Tongue (tissue), 2 donors: ENCODE data around the gene KCNJ8. TPM values are rescaled to one million over a fixed set of nuclear protein-coding genes. Genes with fewer than 3 reads are reported as not detected.
"Not testable (repeated sequence)": the region's sequence is repeated elsewhere in the genome, so short reads cannot be mapped to it uniquely, and the experiment has no call there.

Experiments
- DNase-seq: peaks from one replicate; pipeline ENCODE4 v3.0.0-alpha.2; 2015
- total RNA-seq: library from RNA; depleted of rRNA; stranded (reverse); fragments of >200 nt; gene quantifications from one replicate; pipeline ENCODE4 v1.2.3, GENCODE V29; 2014

KCNJ8 gene
- total RNA-seq, 1 donor from 2014 or later = 50.1 TPM

DNA sequence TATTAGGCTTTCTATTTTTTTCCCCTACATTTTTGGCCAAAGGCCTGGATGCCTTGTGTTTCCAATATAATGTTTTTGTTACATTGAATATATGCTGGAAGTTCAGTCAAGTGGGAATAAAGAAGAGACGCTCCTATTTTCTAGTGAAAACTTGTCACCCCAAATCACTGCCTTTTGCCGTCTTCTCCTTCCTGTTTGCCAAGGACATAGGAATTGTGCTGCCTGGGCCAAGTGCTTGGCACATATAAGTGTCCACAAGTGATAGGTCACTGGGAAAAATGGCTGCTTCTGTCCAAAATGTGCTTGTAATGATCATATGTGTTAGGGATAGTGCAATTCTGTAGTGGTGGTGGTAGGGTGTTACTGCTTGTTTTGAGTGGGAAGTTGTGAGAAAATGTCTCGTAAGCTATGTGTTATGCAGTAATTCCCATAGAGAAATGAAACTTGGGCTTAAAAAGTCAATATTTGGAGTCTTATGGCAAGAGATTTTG lies 11.6 kb upstream of the KCNJ8 start:
- no peak for DNase-seq

DNA sequence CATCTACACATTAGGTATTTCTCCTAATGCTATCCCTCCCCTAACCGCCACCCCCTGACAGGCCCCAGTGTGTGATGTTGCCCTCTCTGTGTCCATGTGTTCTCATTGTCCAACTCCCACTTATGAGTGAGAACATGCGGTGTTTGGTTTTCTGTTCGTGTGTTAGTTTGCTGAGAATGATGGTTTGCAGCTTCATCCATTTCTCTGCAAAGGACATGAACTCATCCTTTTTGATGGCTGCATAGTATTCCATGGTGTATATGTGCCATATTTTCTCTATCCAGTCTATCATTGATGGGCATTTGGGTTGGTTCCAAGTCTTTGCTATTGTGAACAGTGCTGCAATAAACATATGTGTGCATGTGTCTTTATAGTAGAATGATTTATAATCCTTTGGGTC lies 8.2 kb upstream of the KCNJ8 start:
- DNase-seq = not testable (repeated sequence)

DNA sequence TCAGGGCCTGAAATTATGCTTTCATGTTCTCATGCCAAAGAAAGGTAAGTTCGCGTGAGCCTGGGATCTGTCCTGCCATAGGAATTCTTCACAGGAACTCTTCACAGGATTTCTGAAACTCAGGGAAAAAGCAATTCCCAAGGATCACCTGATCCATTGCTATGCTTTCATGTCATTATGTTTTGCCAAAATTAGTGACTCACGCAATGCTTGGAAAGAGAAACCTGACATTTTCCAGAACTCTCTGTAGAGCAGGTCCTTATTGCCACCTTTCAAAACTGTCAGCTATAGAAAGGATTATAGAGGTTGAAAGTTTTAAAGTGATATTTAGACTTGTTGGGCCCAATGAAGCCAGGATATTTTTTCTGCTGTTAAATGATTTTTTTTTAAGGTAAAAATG lies 6.3 kb upstream of the KCNJ8 start:
- DNase-seq = peak; percentile 51

DNA sequence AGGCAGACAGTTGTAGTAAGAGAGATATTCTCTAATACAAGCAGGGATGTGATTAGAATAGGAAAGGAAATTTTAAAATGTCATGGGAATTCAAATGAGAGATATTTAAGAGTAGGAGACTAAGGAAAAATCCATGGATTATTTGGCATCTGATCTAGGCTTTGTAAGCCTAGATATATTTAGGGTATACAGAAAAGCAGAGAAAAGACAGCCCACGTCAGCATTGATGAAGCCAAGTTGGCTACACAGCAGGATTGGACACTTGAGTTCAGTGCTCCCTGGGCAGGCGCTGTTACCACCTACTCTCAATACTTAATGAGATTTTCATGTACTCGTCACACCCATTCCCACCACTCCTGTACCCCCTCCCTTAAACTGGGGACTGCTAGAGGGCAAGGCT lies 1.7 kb upstream of the KCNJ8 start:
- DNase-seq = no peak

DNA sequence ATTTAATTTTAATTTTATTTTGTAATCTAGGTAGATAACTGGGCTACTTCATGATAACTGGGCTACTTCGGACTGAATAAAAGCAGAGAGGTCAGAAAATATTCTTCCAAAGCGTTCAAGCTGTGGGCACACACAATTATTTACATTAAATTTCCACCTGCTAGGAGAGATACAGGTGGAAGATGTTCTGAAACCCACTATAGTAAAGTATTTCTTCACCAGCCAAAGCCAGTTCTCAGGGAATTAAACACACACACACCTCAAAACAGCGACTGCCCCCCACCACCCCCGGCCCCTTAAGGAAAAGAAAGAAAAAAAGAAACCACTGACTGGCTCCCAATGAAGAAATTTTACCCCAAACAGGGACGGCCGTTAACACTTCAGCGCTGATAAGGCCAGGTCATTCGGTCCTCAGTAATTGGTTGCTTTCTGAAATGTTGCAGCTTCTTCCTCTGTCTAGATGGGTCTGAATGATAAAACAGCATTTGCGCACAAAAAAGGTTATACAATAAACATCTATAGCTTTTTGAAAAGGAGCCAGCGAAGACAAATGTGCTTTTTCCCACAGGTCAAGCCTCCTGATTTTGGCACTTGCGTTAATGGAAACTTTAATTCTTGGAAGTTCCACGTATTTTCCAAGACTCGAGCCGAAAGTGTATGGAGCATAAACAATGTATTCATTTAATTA lies 771 bp upstream of the KCNJ8 start:
- peak; percentile 56 for DNase-seq

GRCh38 chr12:21773806-21774205 lies 700 bp downstream of the KCNJ8 start:
- DNase-seq = peak; percentile 25

GRCh38 chr12:21773263-21773741 lies 1.2 kb downstream of the KCNJ8 start:
- peak; percentile 55 for DNase-seq

GRCh38 chr12:21771311-21771710 lies 3.2 kb downstream of the KCNJ8 start:
- no peak for DNase-seq

DNA sequence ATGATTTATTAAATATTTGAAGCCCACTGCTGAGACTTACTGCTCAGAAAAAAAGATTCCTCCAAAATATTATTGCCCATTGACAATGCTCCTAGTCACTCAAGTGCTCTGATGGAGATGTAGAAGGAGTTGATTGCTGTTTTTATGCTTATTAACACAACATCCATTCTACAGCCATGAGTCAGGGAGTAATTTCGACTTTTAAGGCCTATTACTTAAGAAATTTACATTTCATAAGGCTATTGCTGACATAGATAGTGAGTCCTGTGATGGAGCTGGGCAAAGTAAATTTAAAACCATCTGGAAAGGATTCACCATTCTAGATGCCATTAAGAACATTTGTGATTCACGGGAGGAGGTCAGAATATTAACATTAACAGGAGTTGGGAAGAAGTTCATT lies 5.2 kb downstream of the KCNJ8 start:
- DNase-seq = no peak

DNA sequence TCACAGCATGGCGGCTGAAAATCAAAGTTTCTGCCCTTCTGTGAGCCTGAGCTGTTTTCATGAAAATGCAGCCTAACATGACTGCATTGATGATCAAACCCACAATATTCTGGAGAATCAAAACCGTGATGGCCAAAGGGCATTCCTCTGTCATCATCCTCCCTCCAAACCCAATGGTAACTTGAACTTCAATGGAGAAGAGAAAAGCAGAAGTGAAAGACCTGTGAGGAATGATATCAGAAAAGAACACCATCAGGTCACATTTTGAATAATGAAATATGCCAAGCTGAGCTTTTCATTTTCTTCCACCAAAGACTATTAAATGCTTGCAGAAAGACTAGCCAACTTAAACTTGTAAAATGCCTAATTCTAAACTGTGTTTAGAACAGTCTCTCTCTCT lies 8.1 kb downstream of the KCNJ8 start:
- DNase-seq = no peak

- DNase-seq = no peak
Observed at GRCh38 chr12:21764950-21765349, 9.6 kb downstream of the KCNJ8 start.

DNA sequence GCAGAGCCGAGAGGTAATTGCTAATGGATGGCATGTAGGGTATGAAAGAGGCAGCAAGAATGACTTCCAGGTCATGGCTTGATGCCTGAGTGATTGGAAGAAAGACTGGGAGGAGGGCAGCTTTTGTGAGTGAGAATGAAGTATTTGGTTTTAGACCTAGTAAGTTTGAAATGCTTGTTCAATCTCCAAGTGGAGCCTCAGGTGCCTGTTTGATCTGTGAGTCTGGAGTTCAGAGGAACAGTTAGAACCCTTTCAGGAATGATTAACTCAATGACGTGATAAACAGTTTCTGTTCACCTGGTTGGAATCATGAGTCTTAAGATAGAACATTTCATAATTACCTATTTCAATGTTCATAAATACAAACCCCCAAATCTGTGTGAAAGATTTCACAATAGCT lies 10.4 kb downstream of the KCNJ8 start:
- DNase-seq = no peak

- no peak for DNase-seq
Observed at GRCh38 chr12:21763531-21763930, 11.0 kb downstream of the KCNJ8 start.

GRCh38 chr12:21759737-21760136 lies 14.8 kb downstream of the KCNJ8 start:
- no peak for DNase-seq

DNA sequence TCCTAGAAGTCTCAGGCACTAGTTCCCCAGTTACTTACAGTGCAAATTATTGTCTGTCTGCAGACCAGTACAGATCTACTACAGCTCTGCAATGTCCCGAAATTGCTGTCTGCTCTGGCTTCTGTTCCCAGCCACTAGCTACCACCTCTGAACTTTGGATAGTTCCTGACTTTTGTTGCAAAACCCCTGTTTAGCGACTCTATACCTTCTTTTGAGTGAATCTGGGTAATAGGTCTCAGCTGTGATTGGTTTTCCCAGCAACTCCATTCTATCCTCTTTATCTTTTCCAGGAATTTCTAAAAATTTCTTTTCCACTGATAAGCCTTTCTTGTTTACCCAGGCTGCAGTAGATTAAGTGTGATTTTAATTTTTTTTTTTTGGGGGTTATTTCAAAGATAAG lies 16.8 kb downstream of the KCNJ8 start:
- DNase-seq = no peak

GRCh38 chr12:21756699-21757098 lies 17.8 kb downstream of the KCNJ8 start:
- DNase-seq = no peak

GRCh38 chr12:21751517-21751916 lies 23.0 kb downstream of the KCNJ8 start:
- peak; percentile 12 for DNase-seq

DNA sequence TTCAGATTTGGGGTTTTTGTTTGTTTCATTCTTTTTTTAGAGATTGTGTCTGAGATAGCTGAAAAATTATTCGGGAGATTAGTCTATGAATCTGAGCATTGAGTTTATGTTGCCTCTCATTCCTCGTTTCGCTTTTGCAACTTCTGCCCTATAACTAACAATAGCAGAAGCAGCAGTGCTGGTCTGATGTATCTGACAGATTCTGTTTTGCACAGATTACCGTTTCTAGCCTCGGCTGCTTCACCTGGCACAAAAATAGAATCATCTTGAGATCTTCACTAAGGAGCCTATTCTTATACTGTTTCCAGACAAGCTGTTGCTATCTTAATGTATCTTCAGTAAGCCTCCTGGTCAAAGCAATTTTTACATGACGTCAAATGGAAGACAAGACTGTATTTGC lies 29.2 kb downstream of the KCNJ8 start:
- DNase-seq = no peak

DNA sequence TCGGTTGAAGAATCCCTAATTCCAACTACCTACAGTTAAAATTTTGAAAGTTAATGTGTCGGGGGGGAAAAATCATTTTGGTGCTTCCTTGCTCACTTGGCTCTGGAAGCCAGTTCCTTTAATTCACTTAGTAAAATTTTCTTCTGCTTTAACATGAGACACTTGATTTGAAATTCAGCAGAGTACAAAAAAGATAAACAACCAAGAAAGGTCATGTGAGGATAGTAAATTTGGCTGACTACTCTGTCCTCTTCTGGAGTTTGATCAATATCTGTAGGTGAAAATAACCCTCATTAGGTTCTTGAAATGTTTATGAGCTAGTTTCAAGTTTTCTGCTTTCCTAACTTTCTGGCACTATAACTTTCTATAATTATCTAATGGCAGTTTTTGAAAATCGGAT lies 43.4 kb downstream of the KCNJ8 start:
- DNase-seq = no peak

GRCh38 chr12:21725731-21726130 lies 48.8 kb downstream of the KCNJ8 start:
- DNase-seq = no peak

DNA sequence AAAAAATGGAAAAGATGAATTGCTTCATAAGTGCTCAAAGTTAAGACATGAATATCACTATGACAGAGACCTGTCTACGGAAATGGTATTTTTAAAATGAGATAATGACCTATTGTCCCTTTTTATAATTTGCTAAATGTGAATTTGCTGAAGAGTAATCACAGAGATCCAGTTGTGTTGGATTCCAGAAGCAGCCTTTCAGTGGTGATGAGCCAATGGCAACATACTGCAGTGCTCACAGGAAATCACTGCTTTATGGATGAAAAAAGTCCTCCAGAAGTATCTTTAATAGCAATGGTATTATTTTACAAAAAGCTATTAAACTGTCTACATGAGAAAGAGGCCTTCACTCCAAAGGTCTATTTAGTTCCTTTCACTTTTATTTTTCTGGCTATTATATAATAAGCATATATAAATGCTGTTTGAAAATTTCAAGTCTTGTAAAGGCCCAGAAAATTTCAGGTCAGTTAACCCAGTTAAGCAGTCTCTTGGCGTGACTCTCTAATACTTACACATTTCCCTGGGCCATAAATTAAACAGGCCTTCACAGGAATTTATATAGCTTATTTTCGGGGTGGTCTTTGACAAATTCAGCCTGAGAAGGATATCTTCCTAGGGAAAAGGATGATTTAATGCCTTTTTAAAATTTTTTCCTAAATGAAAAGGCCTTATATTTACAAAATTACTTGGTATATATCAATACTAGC lies 55.4 kb downstream of the KCNJ8 start:
- no peak for DNase-seq

GRCh38 chr12:21718403-21718802 lies 56.1 kb downstream of the KCNJ8 start:
- no peak for DNase-seq

DNA sequence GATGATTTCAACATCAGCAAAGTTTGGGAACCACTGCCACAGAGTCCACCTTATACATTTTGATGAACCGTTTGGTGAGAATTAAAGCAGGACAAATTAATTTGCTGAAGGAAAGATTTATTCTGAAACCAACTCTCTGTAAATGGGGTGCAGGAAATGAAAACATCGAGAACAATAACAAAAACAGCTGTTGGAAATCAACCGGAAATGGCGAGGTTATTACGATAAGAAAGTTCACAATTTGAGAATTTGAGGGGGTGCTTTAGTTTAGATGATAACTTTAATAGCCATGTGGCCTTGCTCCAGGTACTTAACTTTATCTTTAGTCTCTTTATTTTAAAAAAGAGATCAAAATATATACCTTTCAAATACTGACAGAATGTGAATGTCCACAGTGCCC lies 56.7 kb downstream of the KCNJ8 start:
- no peak for DNase-seq

DNA sequence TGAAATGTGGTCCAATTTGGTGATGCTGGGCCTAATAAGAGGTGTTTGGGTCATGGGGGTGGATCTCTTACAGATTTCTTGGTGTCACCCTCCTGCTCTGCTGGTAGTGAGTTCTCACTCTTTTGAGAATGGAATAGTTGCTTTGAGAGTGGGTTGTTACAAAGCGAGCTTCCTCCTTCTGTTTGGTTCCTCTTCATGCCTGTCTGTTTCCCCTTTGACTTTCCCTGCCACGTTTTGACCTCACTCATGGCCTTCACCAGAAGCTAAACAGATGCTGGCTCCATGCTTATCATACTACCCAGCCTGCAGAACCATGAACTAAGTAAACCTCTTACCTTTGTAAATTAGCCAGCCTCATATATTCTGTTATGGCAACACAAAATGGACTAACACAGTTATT lies 59.1 kb downstream of the KCNJ8 start:
- no peak for DNase-seq
